HCT116 (cell line): ENCODE measurements around the gene OPCML.

ENCODE experiments used
- CBX3 ChIP-seq: IDR thresholded peaks from 2 replicates; pipeline ENCODE4 v1.6.1; 2012; ENCODE audit warnings: low read depth
- CEBPB ChIP-seq: IDR thresholded peaks from 2 replicates; pipeline ENCODE4 v1.6.1; 2012; ENCODE audit warnings: low read depth
- CTCF ChIP-seq, 3 experiments: fragments of 200-600 bp in 1 of 3; sonication (generic) in 1 of 3; IDR thresholded peaks in 2 of 3; conservative IDR thresholded peaks in 1 of 3; 2 replicates each; pipeline ENCODE4 v1.5.1; 2012 to 2017; ENCODE audit warnings: low read depth in 2 of 3, low read length in 2 of 3, antibody characterized with exemption in 1 of 3, borderline replicate concordance in 1 of 3, control low read depth in 1 of 3, mild to moderate bottlenecking in 1 of 3, mixed read lengths in 1 of 3, mixed run types in 1 of 3, moderate library complexity in 1 of 3; ENCODE audit not compliant: insufficient read depth in 1 of 3
- EGR1 ChIP-seq: IDR thresholded peaks from 2 replicates; pipeline ENCODE4 v1.6.1; 2012; ENCODE audit warnings: low read depth

GRCh38 chr11:133305208-133305956 lies 226.9 kb downstream of the OPCML start:
- no peak for TF ChIP-seq CEBPB
- no peak for TF ChIP-seq EGR1
- no peak for TF ChIP-seq CBX3
- no peak for TF ChIP-seq CTCF (IDR thresholded peaks at IDR 0.05 in 2 of 3, conservative IDR thresholded peaks at IDR 0.05 in 1 of 3; ENCODE audit: borderline replicate concordance in 1 of 3, insufficient read depth in 1 of 3, low read depth in 2 of 3, low read length in 2 of 3)
